ENCODE results near the gene RNF111.

- TF ChIP-seq POLR2A (IDR thresholded peaks at IDR 0.05): no peak
- TF ChIP-seq CTCF (IDR thresholded peaks at IDR 0.05): no peak
- TF ChIP-seq EP300 (IDR thresholded peaks at IDR 0.05): no peak
These were observed 117.7 kb downstream of the RNF111 start, which contains the start of gene CCNB2 for GRCh38 chr15:59104912-59105732.
